ENCODE results near the gene AFF3.
"Not testable (repeated sequence)": the region's sequence is repeated elsewhere in the genome, so short reads cannot be mapped to it uniquely, and the experiment has no call there.

Gene AFF3

DNA sequence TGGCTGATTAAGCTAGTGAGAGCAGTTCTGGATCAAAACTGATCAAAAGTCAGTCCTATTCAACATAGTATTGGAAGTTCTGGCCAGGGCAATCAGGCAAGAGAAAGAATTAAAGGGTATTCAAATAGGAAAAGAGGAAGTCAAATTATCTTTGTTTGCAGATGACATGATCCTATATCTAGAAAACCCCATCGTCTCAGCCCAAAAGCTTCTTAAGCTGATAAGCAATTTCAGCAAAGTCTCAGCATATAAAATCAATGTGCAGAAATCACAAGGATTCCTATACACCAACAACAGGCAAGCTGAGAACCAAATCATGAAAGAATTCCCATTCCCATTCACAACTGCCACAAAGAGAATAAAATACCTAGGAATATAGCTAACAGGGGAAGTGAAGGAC lies 368.7 kb downstream of the AFF3 start:
- DNase-seq (ENCODE audit: low read depth in 1 of 2, low spot score in 1 of 2), result not testable (repeated sequence)

DNA sequence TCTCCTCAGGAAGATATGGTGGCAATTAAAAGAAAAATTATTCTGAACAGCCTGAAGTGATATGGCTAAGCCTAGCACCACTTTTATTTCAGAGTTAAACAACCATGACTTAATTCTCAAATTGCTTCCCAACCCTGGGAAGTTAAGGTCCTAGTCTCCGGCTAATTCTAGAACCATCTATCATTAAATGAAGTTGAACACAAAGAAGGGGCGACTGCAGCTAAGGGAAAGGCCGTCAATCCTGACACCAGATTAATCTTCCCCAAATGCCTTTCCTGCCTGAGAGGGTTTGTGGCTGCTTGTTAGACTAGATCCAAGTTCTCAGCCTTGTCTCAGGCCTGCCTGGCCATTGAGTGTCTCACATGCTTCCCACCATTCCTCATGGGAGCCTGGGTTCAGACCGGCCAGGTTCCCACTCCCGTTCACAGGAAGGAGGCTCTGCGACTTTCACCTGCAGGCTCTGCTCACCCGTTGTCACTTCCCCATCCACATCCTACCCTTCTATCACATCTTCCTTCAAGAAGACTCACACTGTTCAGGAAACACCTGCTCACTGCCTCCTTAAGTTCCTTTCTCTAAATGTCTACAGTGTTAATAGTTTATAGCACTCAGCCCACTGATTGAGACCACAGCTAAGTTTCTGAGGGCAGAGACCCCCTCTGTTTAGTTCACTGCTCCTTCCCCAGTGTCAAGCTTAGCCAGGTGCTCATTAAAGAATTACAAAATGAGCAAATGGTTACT lies 369.6 kb downstream of the AFF3 start:
- no peak for DNase-seq (ENCODE audit: low read depth in 1 of 2, low spot score in 1 of 2)

DNA sequence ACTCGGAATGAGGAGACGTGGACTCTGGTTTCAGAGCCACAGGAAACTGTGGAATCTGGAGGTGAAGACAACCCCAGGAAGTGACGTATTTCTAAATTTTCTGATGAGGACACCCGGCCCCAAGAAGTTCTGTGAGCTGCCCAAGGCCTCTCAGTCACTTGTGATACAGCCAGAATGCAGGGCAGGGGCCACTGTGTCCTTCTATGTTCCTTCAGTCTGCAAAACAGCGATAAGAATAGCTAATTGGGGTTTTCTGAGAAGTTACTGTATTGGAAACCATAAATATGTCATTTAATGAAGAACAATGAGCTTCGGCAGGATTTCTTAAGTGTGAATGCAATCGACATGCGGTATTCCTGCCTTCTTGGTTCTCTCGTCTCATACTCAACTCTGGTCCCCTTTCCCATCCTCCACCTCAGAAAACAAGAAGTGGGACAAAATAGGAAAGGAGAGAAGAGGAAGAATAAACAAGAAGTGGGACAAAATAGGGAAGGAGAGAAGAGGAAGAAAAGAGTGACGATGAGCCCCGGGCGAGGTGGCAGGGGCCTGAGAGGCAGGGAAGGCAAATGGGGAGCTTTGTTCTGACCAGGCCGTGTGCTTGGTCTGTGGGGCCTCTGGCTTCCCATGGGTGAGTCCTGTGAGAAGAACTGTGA lies 370.6 kb downstream of the AFF3 start:
- DNase-seq (ENCODE audit: low read depth in 1 of 2, low spot score in 1 of 2), result no peak

DNA sequence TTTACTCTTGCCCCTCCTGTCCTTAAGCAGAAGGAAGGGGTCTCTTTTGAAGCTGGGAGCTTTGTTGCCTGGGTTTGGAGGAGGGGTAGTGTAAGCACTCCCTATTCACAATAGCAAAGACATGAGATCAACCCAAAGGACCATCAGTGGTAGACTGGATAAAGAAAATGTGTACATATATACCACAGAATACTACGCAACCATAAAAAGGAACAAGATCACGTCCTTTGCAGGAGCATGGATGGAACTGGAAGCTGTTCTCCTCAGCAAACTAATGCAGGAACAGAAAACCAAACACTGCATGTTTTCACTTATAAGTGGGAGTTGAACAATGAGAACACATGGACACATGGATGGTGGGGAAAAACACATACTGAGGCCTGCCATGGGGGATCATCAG lies 371.5 kb downstream of the AFF3 start:
- no peak for DNase-seq (ENCODE audit: low read depth in 1 of 2, low spot score in 1 of 2)

DNA sequence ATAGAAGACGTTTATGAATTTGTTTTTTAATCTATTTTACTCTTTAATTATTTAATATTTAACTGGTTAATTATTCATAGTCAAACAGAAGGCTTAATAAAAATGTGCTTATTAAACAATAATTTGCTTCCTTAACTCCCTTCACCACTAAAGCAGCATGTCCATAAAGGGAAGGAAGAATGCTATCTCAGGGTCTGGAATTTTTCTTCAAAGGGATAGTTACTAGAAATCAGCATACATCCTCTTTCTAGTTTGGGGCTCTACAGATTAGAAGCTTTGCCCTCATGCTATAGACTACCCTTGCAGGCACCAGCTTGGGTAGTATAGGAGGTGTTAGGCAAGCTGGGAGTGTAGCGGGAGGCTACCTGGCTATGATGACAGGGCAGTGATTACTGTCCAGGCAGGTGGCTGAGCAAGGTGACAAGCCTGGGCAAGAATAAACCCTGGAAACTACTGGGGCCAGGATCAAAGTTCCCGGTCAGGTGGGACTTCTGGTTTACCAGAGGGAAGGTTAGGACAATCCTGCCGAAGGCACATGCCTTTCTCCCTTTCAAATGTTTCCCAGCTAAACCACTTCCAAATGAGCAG lies 376.6 kb downstream of the AFF3 start:
- no peak for DNase-seq (ENCODE audit: low read depth in 1 of 2, low spot score in 1 of 2)

DNA sequence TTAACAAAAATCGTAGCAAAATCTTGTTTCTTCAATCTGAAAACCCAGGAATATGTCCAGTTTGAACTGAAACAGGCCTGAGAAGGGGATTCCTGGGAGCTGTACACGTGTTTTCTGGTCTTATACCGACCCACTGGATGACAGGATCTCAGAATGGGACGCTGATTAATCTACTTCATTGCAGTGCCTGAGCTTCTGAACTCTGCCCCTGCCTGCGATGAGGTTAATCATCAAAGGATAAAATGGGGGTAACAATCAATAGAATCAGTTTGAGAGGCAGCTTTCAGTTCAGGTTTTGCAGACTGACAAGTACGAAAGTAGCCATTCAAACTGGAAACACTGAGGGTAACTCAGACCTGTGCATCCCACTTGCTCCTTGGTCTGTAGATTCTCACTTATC lies 378.6 kb downstream of the AFF3 start:
- no peak for DNase-seq (ENCODE audit: low read depth in 1 of 2, low spot score in 1 of 2)

DNA sequence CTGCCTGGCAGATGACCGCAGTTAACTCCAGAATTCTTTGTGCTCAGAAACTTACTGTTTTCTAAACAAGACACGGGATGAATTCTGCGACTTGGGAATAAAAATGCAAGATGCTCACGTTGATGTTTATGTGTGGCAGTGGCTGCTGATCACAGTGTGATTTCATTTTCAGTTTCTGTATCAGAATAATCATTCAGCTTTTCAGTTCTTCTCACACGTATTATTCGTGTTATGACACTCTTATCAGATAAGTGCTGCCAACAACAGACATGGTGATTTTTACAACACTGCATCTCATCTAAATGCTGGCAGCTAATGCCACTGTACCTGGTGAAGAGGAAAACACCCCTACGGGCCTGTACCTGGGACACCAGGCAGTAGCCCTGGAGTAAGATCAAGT lies 379.7 kb downstream of the AFF3 start:
- no peak for DNase-seq (ENCODE audit: low read depth in 1 of 2, low spot score in 1 of 2)

DNA sequence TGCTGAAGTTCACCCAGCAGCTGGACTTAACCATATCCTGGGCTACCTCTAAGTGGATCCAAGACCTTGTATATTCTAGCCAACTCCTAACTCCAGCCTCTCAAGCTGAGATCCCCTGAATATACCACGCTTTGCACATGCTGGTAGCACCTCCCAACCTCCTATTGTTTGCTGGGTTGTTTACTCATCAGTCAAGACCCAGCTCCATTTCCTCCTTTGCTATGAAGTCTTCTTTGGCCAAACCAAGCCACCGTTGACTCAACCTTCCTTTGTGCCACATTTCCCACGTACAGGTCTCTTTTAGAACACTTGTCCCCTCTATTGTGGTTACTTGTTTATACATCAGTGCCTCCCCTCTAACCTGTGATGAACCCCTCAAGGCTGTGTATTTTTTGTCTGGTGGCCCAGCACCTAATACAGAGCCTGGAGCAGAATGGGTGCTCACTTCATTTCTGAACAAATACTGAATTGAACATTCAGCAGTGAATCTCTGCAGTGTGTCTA lies 384.7 kb downstream of the AFF3 start:
- no peak for DNase-seq (ENCODE audit: low read depth in 1 of 2, low spot score in 1 of 2)

DNA sequence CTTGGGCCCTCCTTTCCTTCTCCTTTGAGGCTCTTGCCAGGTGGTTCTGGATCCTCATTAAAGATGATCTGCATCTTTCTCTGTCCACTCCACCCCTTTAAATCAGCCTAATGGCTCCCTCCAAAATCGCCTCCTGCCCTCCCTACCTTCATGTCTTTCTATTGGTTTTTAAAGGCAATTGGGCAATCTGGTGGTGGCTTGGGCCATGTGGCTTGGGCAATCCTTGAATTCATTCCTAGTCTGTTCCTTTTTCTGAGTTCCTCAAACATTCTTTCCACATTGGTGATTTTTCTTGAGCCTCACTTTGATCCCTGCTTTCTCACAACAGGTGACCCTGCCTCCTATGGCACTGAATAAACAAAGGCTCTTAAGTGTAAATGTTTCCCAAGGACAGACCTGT lies 386.3 kb downstream of the AFF3 start:
- no peak for DNase-seq (ENCODE audit: low read depth in 1 of 2, low spot score in 1 of 2)

DNA sequence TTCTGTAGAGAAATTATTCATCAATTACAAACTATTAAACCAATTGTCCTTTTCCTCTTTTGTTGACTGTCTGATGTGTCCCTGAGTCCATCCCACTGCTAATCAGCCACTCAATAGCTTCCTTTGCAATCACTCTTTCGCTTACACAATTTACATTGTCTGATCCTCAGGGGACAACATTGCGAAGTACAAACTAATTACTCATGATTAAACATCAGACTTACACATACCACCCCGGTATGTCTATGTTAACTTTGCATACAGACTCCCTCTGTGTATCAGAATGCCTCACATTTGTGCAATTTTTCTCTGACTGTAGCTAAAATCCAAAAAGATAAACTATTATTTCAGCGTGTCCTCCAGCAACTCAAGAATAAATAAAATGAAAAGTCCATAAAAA lies 388.2 kb downstream of the AFF3 start:
- DNase-seq (ENCODE audit: low read depth in 1 of 2, low spot score in 1 of 2), result no peak

DNA sequence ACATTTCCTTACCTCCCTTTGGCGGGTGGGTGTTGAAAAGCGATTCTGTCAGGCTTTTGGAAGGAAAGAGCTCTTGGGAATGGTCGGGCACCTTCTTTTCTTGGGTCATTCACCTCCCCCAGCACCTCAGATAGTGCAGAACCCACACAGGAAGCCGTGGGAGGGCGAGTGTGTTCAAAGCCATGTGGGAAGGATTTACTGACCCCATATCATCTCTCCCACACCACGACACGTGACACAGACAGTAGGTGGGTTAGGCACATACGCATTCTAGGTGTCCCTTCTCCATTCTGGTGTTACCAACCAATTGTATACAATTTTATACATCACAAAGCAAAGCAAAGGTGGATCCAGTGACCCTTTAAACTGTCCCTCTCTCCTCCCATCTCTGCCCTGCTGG lies 388.9 kb downstream of the AFF3 start:
- DNase-seq (ENCODE audit: low read depth in 1 of 2, low spot score in 1 of 2), result no peak

DNA sequence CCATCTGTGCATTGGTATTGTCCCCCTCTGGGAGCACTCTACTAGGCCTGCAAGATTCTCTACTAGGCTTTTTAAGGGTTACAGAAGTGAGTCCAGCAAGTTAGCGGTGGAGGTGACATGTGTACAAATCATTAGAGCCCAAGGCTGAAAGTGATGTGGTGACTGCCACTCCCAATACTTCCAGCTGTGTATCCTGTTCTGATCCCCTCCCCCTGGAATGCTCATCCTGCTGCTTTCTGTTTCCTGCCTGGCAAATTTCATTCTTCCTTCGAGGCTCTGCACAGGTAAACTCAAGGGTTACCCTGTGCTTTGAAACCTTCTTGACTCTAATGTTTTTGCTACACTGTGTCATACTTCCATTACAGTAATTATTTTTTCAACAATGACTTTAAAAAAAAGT lies 394.0 kb downstream of the AFF3 start:
- DNase-seq (ENCODE audit: low read depth in 1 of 2, low spot score in 1 of 2), result no peak

DNA sequence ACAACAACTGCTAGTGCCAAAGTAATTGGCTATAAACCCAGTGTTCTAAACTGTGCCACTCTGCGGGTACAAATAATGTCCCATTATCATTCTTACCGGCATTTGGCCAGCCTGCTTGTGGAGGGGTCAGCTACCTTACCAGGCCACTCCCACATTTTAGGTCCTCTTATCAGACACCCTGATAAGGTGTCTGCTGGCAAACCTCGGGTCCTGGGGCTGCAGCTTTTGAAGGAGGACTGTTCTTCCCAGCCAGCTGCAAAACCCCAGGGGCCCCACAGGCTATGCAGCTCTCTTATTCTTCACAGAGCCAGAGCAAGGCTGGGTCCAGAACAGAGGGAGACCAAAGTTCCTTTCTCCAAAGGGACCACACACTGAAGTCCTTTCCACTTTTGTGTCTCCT lies 394.5 kb downstream of the AFF3 start:
- DNase-seq (ENCODE audit: low read depth in 1 of 2, low spot score in 1 of 2), result no peak

DNA sequence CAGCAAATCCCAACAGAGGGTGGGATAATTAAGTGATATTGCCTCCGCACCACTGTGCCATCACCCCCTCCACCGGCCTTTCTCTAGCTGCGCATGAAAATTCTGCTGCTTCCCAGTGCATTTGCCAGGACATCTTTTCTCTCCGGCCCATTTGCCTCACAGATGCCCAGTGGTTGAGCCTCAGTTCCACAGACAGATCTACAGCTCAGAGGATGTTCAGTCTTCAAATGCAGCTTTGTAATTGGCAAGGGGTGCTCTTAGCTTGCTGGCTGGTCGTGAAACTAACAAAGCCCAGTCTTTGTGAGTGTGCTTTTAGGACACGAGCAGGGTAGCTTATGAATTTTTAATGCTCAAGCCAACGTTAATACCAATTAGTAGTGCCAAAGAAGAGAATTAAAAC lies 399.2 kb downstream of the AFF3 start:
- no peak for DNase-seq (ENCODE audit: low read depth in 1 of 2, low spot score in 1 of 2)

DNA sequence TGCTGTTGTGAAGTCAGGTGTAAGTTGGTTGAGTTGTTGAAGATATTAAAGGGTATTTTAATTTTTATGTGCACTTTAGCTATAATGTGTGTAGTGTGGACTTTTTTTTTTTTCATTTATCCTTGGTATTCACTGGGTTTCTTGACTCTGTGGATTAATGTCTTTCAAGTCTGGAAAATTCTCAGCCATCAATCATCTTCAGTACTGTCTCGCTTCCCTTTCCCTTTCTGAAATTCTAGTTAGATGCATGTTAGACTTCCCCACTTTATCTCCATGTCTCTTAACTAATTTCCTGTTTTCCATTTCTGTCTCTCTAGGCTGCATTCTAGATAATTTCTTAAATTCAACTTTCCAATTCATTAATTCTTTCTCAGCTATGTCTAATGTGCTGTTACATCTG lies 404.9 kb downstream of the AFF3 start:
- DNase-seq (ENCODE audit: low read depth in 1 of 2, low spot score in 1 of 2), result no peak

DNA sequence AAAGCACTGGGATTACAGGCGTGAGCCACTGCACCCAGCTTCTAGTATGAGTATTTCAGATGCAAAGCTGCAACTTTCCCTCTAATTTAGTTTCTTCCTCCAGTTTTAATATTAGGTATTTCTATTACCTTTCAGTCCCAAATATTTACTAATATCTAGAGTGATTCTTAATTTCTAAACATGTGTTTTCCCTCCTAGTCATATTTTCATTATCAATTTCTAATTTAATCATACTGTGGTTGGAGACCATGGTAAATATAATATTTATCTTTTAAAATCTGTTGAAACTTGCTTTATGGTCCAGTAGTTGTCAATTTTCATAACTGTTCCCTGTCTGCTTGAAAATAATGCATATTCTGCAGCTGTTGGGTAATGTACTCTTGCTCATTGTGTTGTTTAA lies 406.6 kb downstream of the AFF3 start:
- DNase-seq (ENCODE audit: low read depth in 1 of 2, low spot score in 1 of 2), result no peak

DNA sequence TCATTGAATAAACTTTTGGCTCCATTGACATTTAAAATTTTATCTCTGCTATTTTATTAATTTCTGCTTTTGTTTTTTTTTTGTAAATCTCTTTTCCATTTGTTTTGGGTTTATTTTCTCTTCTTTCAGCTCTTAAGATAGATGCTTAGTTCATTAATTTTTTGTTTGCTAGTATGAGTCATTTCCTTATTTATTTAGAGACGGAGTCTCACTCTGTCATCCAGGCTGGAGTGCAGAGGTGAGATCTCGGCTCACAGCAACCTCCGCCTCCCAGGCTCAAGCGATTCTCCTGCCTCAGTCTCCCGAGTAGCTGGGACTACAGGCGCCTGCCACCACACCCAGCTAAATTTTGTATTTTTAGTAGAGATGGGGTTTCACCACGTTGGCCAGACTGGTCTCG lies 407.1 kb downstream of the AFF3 start:
- DNase-seq (ENCODE audit: low read depth in 1 of 2, low spot score in 1 of 2), result not testable (repeated sequence)

DNA sequence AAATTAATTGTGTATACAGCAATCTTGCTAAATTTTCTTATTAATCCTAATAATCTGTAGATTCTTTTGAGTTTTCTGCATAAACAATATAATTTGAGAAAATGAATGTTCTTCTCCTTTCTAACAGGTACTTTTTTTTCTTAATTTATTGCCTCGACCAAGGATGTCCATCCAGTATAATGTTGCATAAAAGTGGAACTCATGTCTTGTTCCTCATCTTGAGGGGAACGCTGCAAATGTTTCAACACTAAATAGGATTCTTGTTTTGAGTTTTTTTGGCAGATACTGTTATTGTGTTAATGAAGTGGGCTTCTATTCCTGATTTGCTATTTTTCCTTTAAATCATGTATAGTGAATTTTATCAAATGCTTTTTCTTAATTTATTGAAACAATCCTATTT lies 408.2 kb downstream of the AFF3 start:
- no peak for DNase-seq (ENCODE audit: low read depth in 1 of 2, low spot score in 1 of 2)

DNA sequence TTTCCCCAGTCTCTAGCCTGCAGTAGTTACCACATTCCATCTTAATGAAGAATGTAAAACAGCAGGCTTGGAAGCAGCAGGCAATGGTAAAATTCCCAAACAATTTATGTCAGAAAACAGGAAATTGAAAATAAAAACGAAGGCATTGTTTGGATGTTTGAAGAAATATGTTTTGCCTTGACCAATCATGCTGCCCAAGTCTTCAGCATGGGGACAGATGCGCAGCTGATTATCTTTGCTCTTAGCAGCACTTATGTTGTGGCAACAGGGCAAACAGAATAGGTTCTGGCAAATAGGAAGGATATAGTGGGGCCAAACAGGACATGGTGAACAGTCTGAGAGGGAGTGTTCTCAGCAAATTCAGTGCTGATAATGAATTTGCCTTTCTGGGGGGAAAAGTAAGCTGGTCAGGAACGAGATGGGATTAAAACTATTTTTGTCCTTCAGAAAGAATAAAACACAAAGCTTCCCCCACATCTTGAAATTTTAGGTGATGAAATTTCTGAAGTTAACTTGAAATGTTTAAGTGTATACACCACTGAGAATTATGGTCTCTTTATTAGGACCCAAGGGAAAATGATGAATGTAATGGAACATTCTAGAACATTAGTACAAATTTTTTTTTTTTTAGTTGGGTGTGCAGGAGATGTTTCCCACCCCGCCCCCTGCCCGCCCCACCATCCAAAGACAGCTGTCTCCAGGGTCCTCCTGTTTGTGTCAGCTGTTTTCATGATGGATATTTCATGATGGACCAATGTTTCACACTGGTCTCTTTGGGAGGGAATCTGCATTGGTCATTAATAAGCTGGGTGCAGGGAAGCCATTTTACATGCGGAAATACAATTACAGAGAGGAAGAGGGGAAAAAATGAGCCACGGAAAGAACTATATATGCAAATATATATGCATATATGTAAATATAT lies 413.0 kb downstream of the AFF3 start:
- DNase-seq (ENCODE audit: low read depth in 1 of 2, low spot score in 1 of 2), result no peak

DNA sequence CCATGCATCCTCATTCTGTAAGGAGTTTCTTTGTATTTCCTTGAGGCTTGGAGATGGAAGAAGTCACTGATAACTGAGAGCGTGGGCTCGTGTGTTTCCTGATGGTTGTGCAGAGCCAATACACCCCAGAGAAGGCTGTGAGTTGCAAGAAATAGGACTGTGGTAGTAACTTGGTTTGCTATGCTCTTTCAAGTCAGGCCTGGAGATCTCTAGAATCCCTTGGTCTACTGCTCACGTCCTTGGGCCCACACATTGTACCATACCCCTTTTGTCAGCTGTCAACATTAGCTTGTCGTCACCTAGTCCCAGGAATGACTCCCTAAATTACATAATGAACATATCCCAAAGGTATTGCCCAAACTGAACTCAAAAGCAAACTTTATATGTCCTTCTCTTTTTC lies 414.2 kb downstream of the AFF3 start:
- DNase-seq (ENCODE audit: low read depth in 1 of 2, low spot score in 1 of 2), result no peak

DNA sequence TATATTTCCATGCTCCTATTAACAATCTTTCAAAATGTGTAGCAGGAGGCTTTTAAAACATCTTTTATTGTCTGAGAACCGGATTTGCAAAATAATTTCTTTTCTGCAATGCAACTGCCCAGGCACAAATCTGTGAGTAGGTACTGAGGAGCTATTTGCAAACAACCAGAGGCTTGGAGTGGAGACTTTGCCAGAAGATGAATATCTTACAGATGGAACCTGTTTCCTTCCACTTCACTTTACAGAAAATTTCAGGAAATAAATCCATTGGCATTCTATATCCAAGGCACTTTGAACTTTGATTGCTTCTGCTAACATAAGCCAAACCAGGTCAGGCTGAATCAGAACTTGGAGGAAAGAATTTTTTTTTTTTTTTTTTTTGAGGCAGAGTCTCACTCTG lies 415.2 kb downstream of the AFF3 start:
- DNase-seq (ENCODE audit: low read depth in 1 of 2, low spot score in 1 of 2), result no peak

DNA sequence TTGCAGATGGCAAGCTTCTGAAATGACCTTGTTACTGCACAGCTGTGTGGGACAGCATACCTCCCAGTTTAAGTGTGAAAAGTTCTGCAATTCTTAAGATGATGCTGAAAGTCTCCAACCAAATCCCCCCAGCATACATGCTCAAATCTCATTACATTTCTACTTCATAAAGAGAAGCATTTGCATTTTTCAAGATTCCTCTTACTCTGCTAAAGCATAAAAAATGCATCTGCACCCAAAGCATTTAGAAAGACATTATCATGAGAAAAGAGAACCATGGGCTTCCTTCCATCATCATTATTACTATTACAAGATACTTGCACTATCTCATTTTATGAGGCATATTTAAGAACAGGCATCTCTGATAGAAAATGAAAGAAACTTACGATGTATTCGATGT lies 415.7 kb downstream of the AFF3 start:
- DNase-seq (ENCODE audit: low read depth in 1 of 2, low spot score in 1 of 2), result no peak

Measured in activated CD4-positive, alpha-beta T cell treated with anti-CD3 and anti-CD28 coated beads, Interleukin-2, amount 50 U/mL, for 24 hours (primary cell).